ENCODE results near the gene STK11. TPM values are rescaled to one million over a fixed set of nuclear protein-coding genes. Genes with fewer than 3 reads are reported as not detected.

STK11 gene
- total RNA-seq, 3 donors from 2014 or later (not counting 1 experiment from before 2014, with no cell fraction given) = 51.5 to 61.1 (median 54.0) TPM

- Histone ChIP-seq H3K4me3 (ENCODE audit: low read length) (no peak overlapping the region), H3K36me3 (ENCODE audit: control insufficient read depth, insufficient read depth, low read length) (peaks cover 5% of the 10 kb centered on the region), H3K27me3 (ENCODE audit: control insufficient read depth, insufficient read depth, low read length) (no peaks in the 10 kb centered on the region), H3K27ac (ENCODE audit: low read length) (no peak overlapping the region), H3K4me1 (ENCODE audit: control insufficient read depth, insufficient read depth, low read length) (peaks cover 17% of the 10 kb centered on the region), H3K9me3 (ENCODE audit: control insufficient read depth, insufficient read depth, low read length) (no peaks in the 10 kb centered on the region)
- H3K36me3 Mint-ChIP-seq = no peaks in the 10 kb centered on the region
- WGBS (ENCODE audit: insufficient coverage) = 95% methylated on average over 26 of the region's 26 CpGs
- no peaks in the 10 kb centered on the region for H3K27me3 Mint-ChIP-seq (ENCODE audit: low read depth in 2 of 2)
- H3K4me3 Mint-ChIP-seq = no peak overlapping the region
- H3K4me1 Mint-ChIP-seq = peaks cover 17 to 19% of the 10 kb centered on the region in 2 donors
- no peak for DNase-seq
- ATAC-seq = no peak
- TF ChIP-seq CTCF (IDR thresholded peaks at IDR 0.05) = no peak
- H3K9me3 Mint-ChIP-seq = no peaks in the 10 kb centered on the region
- intact Hi-C loops (cut with micrococcal nuclease) = no loop called here
- H3K27ac Mint-ChIP-seq = no peak overlapping the region
These were observed 9.5 kb downstream of the STK11 start for GRCh38 chr19:1214862-1215731.

GRCh38 chr19:1216756-1217155 is 11.2 kb downstream of the STK11 start:
- Histone ChIP-seq H3K4me3 (ENCODE audit: low read length) (no peak overlapping the region), H3K27ac (ENCODE audit: low read length) (no peak overlapping the region), H3K9me3 (ENCODE audit: control insufficient read depth, insufficient read depth, low read length) (no peaks in the 10 kb centered on the region), H3K4me1 (ENCODE audit: control insufficient read depth, insufficient read depth, low read length) (peaks cover 17% of the 10 kb centered on the region), H3K27me3 (ENCODE audit: control insufficient read depth, insufficient read depth, low read length) (no peaks in the 10 kb centered on the region), H3K36me3 (ENCODE audit: control insufficient read depth, insufficient read depth, low read length) (peaks cover 13% of the 10 kb centered on the region)
- H3K27ac Mint-ChIP-seq = no peak overlapping the region
- 88% methylated on average over 12 of the region's 12 CpGs for WGBS (ENCODE audit: insufficient coverage)
- ATAC-seq = no peak
- peaks cover 13 to 15% of the 10 kb centered on the region in 2 donors for H3K4me1 Mint-ChIP-seq
- no peak for DNase-seq
- no peak overlapping the region for H3K4me3 Mint-ChIP-seq
- no peak for TF ChIP-seq CTCF (IDR thresholded peaks at IDR 0.05)
- no peaks in the 10 kb centered on the region for H3K9me3 Mint-ChIP-seq
- intact Hi-C loops (cut with micrococcal nuclease) = no loop called here
- no peaks in the 10 kb centered on the region for H3K27me3 Mint-ChIP-seq (ENCODE audit: low read depth in 2 of 2)
- no peaks in the 10 kb centered on the region for H3K36me3 Mint-ChIP-seq

- WGBS (ENCODE audit: insufficient coverage) = 93% methylated on average over 15 of the region's 15 CpGs
- Histone ChIP-seq H3K9me3 (ENCODE audit: control insufficient read depth, insufficient read depth, low read length) (no peaks in the 10 kb centered on the region), H3K4me3 (ENCODE audit: low read length) (no peak overlapping the region), H3K27ac (ENCODE audit: low read length) (no peak overlapping the region), H3K36me3 (ENCODE audit: control insufficient read depth, insufficient read depth, low read length) (peaks cover 14% of the 10 kb centered on the region), H3K4me1 (ENCODE audit: control insufficient read depth, insufficient read depth, low read length) (peaks cover 17% of the 10 kb centered on the region), H3K27me3 (ENCODE audit: control insufficient read depth, insufficient read depth, low read length) (no peaks in the 10 kb centered on the region)
- Mint-ChIP-seq H3K9me3 (no peaks in the 10 kb centered on the region), H3K27ac (no peak overlapping the region), H3K27me3 (ENCODE audit: low read depth in 2 of 2) (no peaks in the 10 kb centered on the region), H3K36me3 (no peaks in the 10 kb centered on the region), H3K4me1 (peaks cover 12 to 14% of the 10 kb centered on the region in 2 donors), H3K4me3 (no peak overlapping the region)
- TF ChIP-seq CTCF (IDR thresholded peaks at IDR 0.05) = no peak
- no peak for DNase-seq
- intact Hi-C loops (cut with micrococcal nuclease) = no loop called here
- no peak for ATAC-seq
These were observed 11.8 kb downstream of the STK11 start for GRCh38 chr19:1217366-1217765.
